ENCODE measurements around the gene GRB7. TPM values are rescaled to one million over a fixed set of nuclear protein-coding genes. Genes with fewer than 3 reads are reported as not detected.
A peak's percentile ranks its signal among the peaks of the same experiment; 100 is the strongest.
"Not testable (repeated sequence)": the region's sequence is repeated elsewhere in the genome, so short reads cannot be mapped to it uniquely, and the experiment has no call there.

Gene GRB7
- total RNA-seq, 1 donor from 2014 or later: not detected

GRCh38 chr17:39709319-39709997, 28.3 kb upstream of the GRB7 start:
- DNase-seq (ENCODE audit: low read depth, low spot score): no peak

- no peak for DNase-seq (ENCODE audit: low read depth, low spot score)
Observed at GRCh38 chr17:39709998-39710964, 27.5 kb upstream of the GRB7 start.

GRCh38 chr17:39711071-39711470, 26.7 kb upstream of the GRB7 start:
- not testable (repeated sequence) for DNase-seq (ENCODE audit: low read depth, low spot score)

GRCh38 chr17:39711851-39712250, 25.9 kb upstream of the GRB7 start:
- no peak for DNase-seq (ENCODE audit: low read depth, low spot score)

GRCh38 chr17:39714234-39714633, 23.5 kb upstream of the GRB7 start:
- no peak for DNase-seq (ENCODE audit: low read depth, low spot score)

GRCh38 chr17:39715375-39716072, 22.2 kb upstream of the GRB7 start:
- no peak for DNase-seq (ENCODE audit: low read depth, low spot score)

- DNase-seq (ENCODE audit: low read depth, low spot score): no peak
Observed at GRCh38 chr17:39716073-39716818, 21.5 kb upstream of the GRB7 start.

GRCh38 chr17:39716879-39717536, 20.7 kb upstream of the GRB7 start:
- no peak for DNase-seq (ENCODE audit: low read depth, low spot score)

GRCh38 chr17:39717660-39718059, 20.1 kb upstream of the GRB7 start:
- no peak for DNase-seq (ENCODE audit: low read depth, low spot score)

GRCh38 chr17:39719563-39720355, 18.0 kb upstream of the GRB7 start:
- no peak for DNase-seq (ENCODE audit: low read depth, low spot score)

- DNase-seq (ENCODE audit: low read depth, low spot score): no peak
Observed at GRCh38 chr17:39722104-39722503, 15.6 kb upstream of the GRB7 start.

GRCh38 chr17:39722965-39723848, 14.5 kb upstream of the GRB7 start:
- DNase-seq (ENCODE audit: low read depth, low spot score): no peak

- no peak for DNase-seq (ENCODE audit: low read depth, low spot score)
Observed at GRCh38 chr17:39724731-39725130, 13.0 kb upstream of the GRB7 start.

GRCh38 chr17:39725923-39726322, 11.8 kb upstream of the GRB7 start:
- DNase-seq (ENCODE audit: low read depth, low spot score): not testable (repeated sequence)

- no peak for DNase-seq (ENCODE audit: low read depth, low spot score)
Observed at GRCh38 chr17:39726617-39727016, 11.1 kb upstream of the GRB7 start.

GRCh38 chr17:39727556-39727955, 10.2 kb upstream of the GRB7 start:
- no peak for DNase-seq (ENCODE audit: low read depth, low spot score)

GRCh38 chr17:39729280-39729851, 8.4 kb upstream of the GRB7 start:
- no peak for DNase-seq (ENCODE audit: low read depth, low spot score)

- peak; percentile 26 for DNase-seq (ENCODE audit: low read depth, low spot score)
Observed at GRCh38 chr17:39730095-39730921, 7.4 kb upstream of the GRB7 start, which contains the start of gene MIEN1. Gene MIEN1 (minus strand): TSS chr17:39730532. CDS start chr17:39730495, 37 bp downstream.

Data from pulmonary artery endothelial cell (primary cell).